Measurements from ENCODE around the gene SPOUT1. TPM values are rescaled to one million over a fixed set of nuclear protein-coding genes. Genes with fewer than 3 reads are reported as not detected.
"Not testable (repeated sequence)": the region's sequence is repeated elsewhere in the genome, so short reads cannot be mapped to it uniquely, and the experiment has no call there.

Gene SPOUT1
- total RNA-seq, 4 donors from 2014 or later = 9.6 to 26.0 (median 21.1) TPM

- no peak for ATAC-seq
- no peak for TF ChIP-seq EP300 (IDR thresholded peaks at IDR 0.05)
- TF ChIP-seq CTCF (IDR thresholded peaks at IDR 0.05) = no peak
- TF ChIP-seq POLR2AphosphoS5 (IDR thresholded peaks at IDR 0.05) = no peak
- no peak for TF ChIP-seq POLR2A (IDR thresholded peaks at IDR 0.05)
- 75 to 80% methylated on average over 7 of the region's 7 CpGs for WGBS, 2 donors (ENCODE audit: low coverage in 1 of 2)
These were observed 48.2 kb downstream of the SPOUT1 start for GRCh38 chr9:128781187-128782070.

GRCh38 chr9:128780093-128780492 lies 49.5 kb downstream of the SPOUT1 start:
- not testable (repeated sequence) for H3K36me3 ChIP-seq, H3K9me3 ChIP-seq, H3K4me3 ChIP-seq, ATAC-seq, H3K27ac ChIP-seq, H3K27me3 ChIP-seq
- WGBS, 2 donors (ENCODE audit: low coverage in 1 of 2) = no CpG with 5 or more reads among the region's 27 CpGs
- peaks cover 0 to 10% (median 0%) of the 10 kb centered on the region in 3 donors for H3K4me1 ChIP-seq

More at GRCh38 chr9:128781187-128782070, 48.2 kb downstream of the SPOUT1 start:
- Histone ChIP-seq H3K9me3 (peaks cover 0 to 3% (median 0%) of the 10 kb centered on the region in 3 donors), H3K36me3 (no peaks in the 10 kb centered on the region), H3K4me1 (peaks cover 0 to 14% (median 0%) of the 10 kb centered on the region in 3 donors), H3K27me3 (no peaks in the 10 kb centered on the region), H3K4me3 (no peak overlapping the region), H3K27ac (no peak overlapping the region)

GRCh38 chr9:128774804-128775203 lies 54.8 kb downstream of the SPOUT1 start:
- no peak overlapping the region for H3K27ac ChIP-seq
- peaks cover 0 to 18% (median 11%) of the 10 kb centered on the region in 3 donors for H3K4me1 ChIP-seq
- H3K36me3 ChIP-seq = no peaks in the 10 kb centered on the region
- no peak for ATAC-seq
- TF ChIP-seq CTCF (IDR thresholded peaks at IDR 0.05) = no peak
- no peaks in the 10 kb centered on the region for H3K9me3 ChIP-seq
- 75 to 83% methylated on average over 1 of the region's 1 CpG for WGBS, 2 donors (ENCODE audit: low coverage in 1 of 2)
- H3K27me3 ChIP-seq = no peaks in the 10 kb centered on the region
- no peak overlapping the region for H3K4me3 ChIP-seq

GRCh38 chr9:128773049-128773448 lies 56.5 kb downstream of the SPOUT1 start:
- no peak for TF ChIP-seq POLR2AphosphoS5 (IDR thresholded peaks at IDR 0.05)
- TF ChIP-seq CTCF (IDR thresholded peaks at IDR 0.05) = no peak
- TF ChIP-seq EP300 (IDR thresholded peaks at IDR 0.05) = no peak
- TF ChIP-seq POLR2A (IDR thresholded peaks at IDR 0.05) = no peak
- H3K27ac ChIP-seq = no peak overlapping the region
- peaks cover 0 to 36% (median 11%) of the 10 kb centered on the region in 3 donors for H3K4me1 ChIP-seq
- H3K36me3 ChIP-seq = peaks cover 0 to 4% of the 10 kb centered on the region in 2 donors
- no peak for ATAC-seq
- H3K4me3 ChIP-seq = no peak overlapping the region
- no peaks in the 10 kb centered on the region for H3K9me3 ChIP-seq
- no peaks in the 10 kb centered on the region for H3K27me3 ChIP-seq
- 58 to 90% methylated on average over 2 of the region's 5 CpGs for WGBS, 2 donors (ENCODE audit: low coverage in 1 of 2)

- peak; percentile 99 for ATAC-seq
- WGBS, 2 donors (ENCODE audit: low coverage in 1 of 2) = no CpG with 5 or more reads among the region's 72 CpGs
- Histone ChIP-seq H3K9me3 (no peaks in the 10 kb centered on the region), H3K4me3 (peak within 1 kb of the TSS; percentile 51 to 80), H3K36me3 (peaks cover 0 to 13% of the 10 kb centered on the region in 2 donors), H3K4me1 (peaks cover 0 to 39% (median 11%) of the 10 kb centered on the region in 3 donors), H3K27me3 (no peaks in the 10 kb centered on the region), H3K27ac (peak within 1 kb of the TSS; percentile 79 to 96 (median 93))
- TF ChIP-seq EP300 (IDR thresholded peaks at IDR 0.05) (no peak), CTCF (IDR thresholded peaks at IDR 0.05) (peak in 1 of 4 experiments; percentile 2), POLR2A (IDR thresholded peaks at IDR 0.05) (peak; percentile 72 to 81), POLR2AphosphoS5 (IDR thresholded peaks at IDR 0.05) (peak; percentile 79)
These were observed 57.7 kb downstream of the SPOUT1 start, which contains the start of gene ZER1 for GRCh38 chr9:128771745-128772519. ZER1 (minus strand) TSS chr9:128771927; CDS start chr9:128755565, 16,362 bp downstream.

Measured in gastroesophageal sphincter (tissue), 4 donors.